ENCODE results near the gene CEACAM18. TPM values are rescaled to one million over a fixed set of nuclear protein-coding genes. Genes with fewer than 3 reads are reported as not detected.

Gene CEACAM18
- polyA plus RNA-seq, 1 of the 3 experiments (the other 2 are of a cell fraction) = not detected

GRCh38 chr19:51480590-51480989 is 2.3 kb downstream of the CEACAM18 start:
- Histone ChIP-seq H3K27ac (ENCODE audit: low read depth in 2 of 2, low read length in 1 of 2) (no peak overlapping the region), H3K36me3 (replicated peaks in 1 of 2; ENCODE audit: control insufficient read depth in 1 of 2, insufficient read depth in 2 of 2, low read length in 1 of 2) (no peaks in the 10 kb centered on the region), H3K27me3 (ENCODE audit: insufficient read depth) (peaks cover 16% of the 10 kb centered on the region; the same call in 1 of the 2 replicates), H3K9me3 (no peaks in the 10 kb centered on the region), H3F3A (replicated peaks; ENCODE audit: insufficient read depth) (no peaks in the 10 kb centered on the region), H4K20me1 (ENCODE audit: insufficient read depth) (no peaks in the 10 kb centered on the region), H3K4me1 (ENCODE audit: control insufficient read depth in 1 of 2, insufficient read depth in 2 of 2, low read depth in 1 of 2, low read length in 1 of 2) (no peaks in the 10 kb centered on the region), H3K79me2 (ENCODE audit: insufficient read depth) (no peaks in the 10 kb centered on the region), H3K9ac (no peak overlapping the region), H3K4me3 (ENCODE audit: low read depth in 2 of 2, low read length in 1 of 2) (no peak overlapping the region), H3K4me2 (no peak overlapping the region), H2AFZ (ENCODE audit: low read depth) (no peak overlapping the region), H3K9me2 (no peaks in the 10 kb centered on the region)
- TF ChIP-seq FOXM1 (IDR thresholded peaks at IDR 0.05; ENCODE audit: low read depth) (no peak), REST (IDR thresholded peaks at IDR 0.05; ENCODE audit: low read depth, low read length) (peak; percentile 95)
- CTCF ChIA-PET = interaction anchor here (1.6 to 5.1 kb wide), 4 partner anchors 7 to 297 kb away, joined by 4 to 46 read pairs (median 10); no protein-coding TSS in a partner anchor
- no peak for DNase-seq
- 26% methylated on average over 8 of the region's 8 CpGs for WGBS (ENCODE audit: low lambda C conversion rate)
- POLR2A ChIA-PET = no interaction called here

- Histone ChIP-seq H4K20me1 (ENCODE audit: insufficient read depth) (no peaks in the 10 kb centered on the region), H3K9ac (no peak overlapping the region), H3K9me3 (no peaks in the 10 kb centered on the region), H2AFZ (ENCODE audit: low read depth) (no peak overlapping the region), H3K9me2 (no peaks in the 10 kb centered on the region), H3K4me3 (ENCODE audit: low read depth in 2 of 2, low read length in 1 of 2) (no peak overlapping the region), H3K27me3 (ENCODE audit: insufficient read depth) (peaks cover 8% of the 10 kb centered on the region; the same call in 1 of the 2 replicates), H3K36me3 (replicated peaks in 1 of 2; ENCODE audit: control insufficient read depth in 1 of 2, insufficient read depth in 2 of 2, low read length in 1 of 2) (no peaks in the 10 kb centered on the region), H3K4me2 (no peak overlapping the region), H3K4me1 (ENCODE audit: control insufficient read depth in 1 of 2, insufficient read depth in 2 of 2, low read depth in 1 of 2, low read length in 1 of 2) (no peaks in the 10 kb centered on the region), H3K79me2 (ENCODE audit: insufficient read depth) (no peaks in the 10 kb centered on the region), H3K27ac (ENCODE audit: low read depth in 2 of 2, low read length in 1 of 2) (no peak overlapping the region), H3F3A (replicated peaks; ENCODE audit: insufficient read depth) (no peaks in the 10 kb centered on the region)
- no peak for TF ChIP-seq SMC3 (IDR thresholded peaks at IDR 0.05; ENCODE audit: low read depth, low read length)
- TF ChIP-seq PBX3 (IDR thresholded peaks at IDR 0.05) = no peak
- no peak for TF ChIP-seq RAD21 (IDR thresholded peaks at IDR 0.05; ENCODE audit: low read length)
- no peak for TF ChIP-seq RFX5 (IDR thresholded peaks at IDR 0.05; ENCODE audit: low read length)
- no peak for TF ChIP-seq EZH2phosphoT487 (IDR thresholded peaks at IDR 0.05; ENCODE audit: borderline replicate concordance, low read depth)
- no peak for TF ChIP-seq REST (IDR thresholded peaks at IDR 0.05; ENCODE audit: low read depth, low read length)
- TF ChIP-seq MEF2A (IDR thresholded peaks at IDR 0.05; ENCODE audit: borderline replicate concordance, low read depth) = no peak
- no peak for TF ChIP-seq USF2 (IDR thresholded peaks at IDR 0.05; ENCODE audit: borderline replicate concordance, low read depth, low read length)
- TF ChIP-seq RXRA (IDR thresholded peaks at IDR 0.05; ENCODE audit: borderline replicate concordance, low read depth) = no peak
- WGBS (ENCODE audit: low lambda C conversion rate) = 10% methylated on average over 3 of the region's 5 CpGs
- POLR2A ChIA-PET = no interaction called here
- CTCF ChIA-PET = interaction anchor here (1.3 to 2.9 kb wide), 2 partner anchors 13 to 175 kb away, joined by 4 to 20 read pairs; no protein-coding TSS in a partner anchor
- no peak for DNase-seq
Measured at GRCh38 chr19:51485960-51486660, 7.8 kb downstream of the CEACAM18 start.

Data from SK-N-SH (cell line).